ENCODE data around the gene PIGC.

The PIGC gene

DNA sequence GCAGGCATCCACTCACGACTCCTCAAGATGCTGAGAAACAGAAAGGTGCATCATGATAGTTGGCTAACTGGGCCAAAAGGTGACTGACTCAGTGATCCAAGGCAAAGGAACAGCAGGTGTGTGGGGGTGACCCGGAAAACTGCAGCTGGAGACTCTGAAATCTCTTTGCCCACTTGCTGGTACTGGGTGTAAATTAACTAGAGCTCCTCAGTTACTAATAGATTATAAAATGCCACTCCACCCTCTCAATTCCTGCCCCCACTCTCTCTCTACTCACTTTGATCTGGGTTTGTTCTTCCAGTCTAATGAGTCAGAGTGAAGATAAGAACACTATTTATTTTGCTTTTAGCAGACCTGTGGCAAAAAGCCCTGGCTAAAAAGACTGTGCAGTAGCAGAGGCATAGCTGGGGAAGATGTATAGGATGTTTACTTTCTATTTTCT lies 7.2 kb upstream of the PIGC start:
- no peak for DNase-seq (ENCODE audit: extremely low read depth, low read depth)
- no peak overlapping the region for H3K4me3 ChIP-seq (replicated peaks; ENCODE audit: low read depth, low read length)
- TF ChIP-seq, protein P1, sequence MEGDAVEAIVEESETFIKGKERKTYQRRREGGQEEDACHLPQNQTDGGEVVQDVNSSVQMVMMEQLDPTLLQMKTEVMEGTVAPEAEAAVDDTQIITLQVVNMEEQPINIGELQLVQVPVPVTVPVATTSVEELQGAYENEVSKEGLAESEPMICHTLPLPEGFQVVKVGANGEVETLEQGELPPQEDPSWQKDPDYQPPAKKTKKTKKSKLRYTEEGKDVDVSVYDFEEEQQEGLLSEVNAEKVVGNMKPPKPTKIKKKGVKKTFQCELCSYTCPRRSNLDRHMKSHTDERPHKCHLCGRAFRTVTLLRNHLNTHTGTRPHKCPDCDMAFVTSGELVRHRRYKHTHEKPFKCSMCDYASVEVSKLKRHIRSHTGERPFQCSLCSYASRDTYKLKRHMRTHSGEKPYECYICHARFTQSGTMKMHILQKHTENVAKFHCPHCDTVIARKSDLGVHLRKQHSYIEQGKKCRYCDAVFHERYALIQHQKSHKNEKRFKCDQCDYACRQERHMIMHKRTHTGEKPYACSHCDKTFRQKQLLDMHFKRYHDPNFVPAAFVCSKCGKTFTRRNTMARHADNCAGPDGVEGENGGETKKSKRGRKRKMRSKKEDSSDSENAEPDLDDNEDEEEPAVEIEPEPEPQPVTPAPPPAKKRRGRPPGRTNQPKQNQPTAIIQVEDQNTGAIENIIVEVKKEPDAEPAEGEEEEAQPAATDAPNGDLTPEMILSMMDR (IDR thresholded peaks at IDR 0.05; ENCODE audit: low read depth, low read length, missing control alignments) = no peak

DNA sequence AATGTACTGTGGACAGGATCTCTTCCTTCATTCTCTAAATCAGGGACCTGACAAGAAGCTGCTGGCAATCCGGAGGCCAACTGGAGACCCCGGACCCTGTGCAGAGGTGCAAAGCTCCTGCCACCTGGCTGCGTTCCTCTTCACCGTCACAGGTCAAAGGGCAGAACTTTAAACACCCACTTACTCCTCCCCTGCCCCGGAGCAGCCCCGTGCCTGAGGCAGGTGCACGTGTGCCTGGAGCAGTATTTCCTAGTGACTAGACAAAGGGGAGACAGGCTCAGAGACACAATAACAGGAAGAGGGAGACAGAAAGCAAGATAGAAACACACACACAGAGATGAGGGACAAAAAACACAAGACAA lies 6.6 kb upstream of the PIGC start:
- DNase-seq (ENCODE audit: extremely low read depth, low read depth) = no peak
- TF ChIP-seq, protein P1 (IDR thresholded peaks at IDR 0.05; ENCODE audit: low read depth, low read length, missing control alignments) = no peak
- no peak overlapping the region for H3K4me3 ChIP-seq (replicated peaks; ENCODE audit: low read depth, low read length)

DNA sequence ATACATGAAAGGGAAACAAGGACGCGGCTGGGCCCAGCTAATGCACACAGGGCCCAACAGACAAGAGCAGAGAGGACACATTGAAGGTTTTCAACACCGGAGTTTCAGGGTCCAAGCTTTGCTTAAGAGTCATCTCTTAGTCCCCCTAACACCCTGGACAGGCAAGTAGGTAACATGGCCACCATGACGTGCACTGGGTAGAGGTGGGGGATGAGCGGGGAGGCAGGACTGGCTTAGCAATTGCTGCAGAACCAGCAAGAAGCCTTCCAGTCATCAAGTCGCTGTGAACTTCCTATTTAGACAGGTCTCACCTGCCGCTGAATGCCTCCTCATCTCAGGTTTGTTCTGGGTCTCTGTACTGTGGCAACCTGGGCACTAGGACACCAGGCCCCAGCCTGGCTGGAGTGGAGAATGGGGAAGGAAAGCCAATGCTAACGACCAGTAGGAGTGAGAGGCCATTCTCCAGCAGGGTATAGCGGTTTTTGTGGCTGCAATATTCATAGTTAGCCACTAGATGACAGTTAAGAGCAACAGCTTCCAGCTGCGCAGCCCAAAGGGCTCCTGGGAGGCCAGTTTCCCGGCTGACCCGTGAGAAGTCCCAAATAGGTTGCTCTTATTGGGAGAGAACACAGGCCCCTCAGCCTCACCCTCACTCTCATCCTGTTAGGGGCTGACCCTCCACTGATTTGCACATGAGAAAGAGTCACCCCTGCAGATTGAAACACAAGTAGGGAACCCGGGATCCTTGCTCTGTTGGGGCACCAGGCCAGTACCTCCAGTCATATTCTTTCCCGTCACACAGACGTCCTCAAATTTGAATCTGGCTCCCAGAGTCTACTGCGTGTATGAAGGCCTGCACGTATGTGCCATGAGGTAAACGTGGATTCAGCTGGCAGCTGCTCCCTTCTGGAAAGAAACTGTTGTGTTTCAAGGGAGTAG lies 6.0 kb upstream of the PIGC start:
- DNase-seq (ENCODE audit: extremely low read depth, low read depth) = peak; percentile 48
- TF ChIP-seq, protein P1 (IDR thresholded peaks at IDR 0.05; ENCODE audit: low read depth, low read length, missing control alignments) = peak; percentile 79
- H3K4me3 ChIP-seq (replicated peaks; ENCODE audit: low read depth, low read length) = no peak overlapping the region

DNA sequence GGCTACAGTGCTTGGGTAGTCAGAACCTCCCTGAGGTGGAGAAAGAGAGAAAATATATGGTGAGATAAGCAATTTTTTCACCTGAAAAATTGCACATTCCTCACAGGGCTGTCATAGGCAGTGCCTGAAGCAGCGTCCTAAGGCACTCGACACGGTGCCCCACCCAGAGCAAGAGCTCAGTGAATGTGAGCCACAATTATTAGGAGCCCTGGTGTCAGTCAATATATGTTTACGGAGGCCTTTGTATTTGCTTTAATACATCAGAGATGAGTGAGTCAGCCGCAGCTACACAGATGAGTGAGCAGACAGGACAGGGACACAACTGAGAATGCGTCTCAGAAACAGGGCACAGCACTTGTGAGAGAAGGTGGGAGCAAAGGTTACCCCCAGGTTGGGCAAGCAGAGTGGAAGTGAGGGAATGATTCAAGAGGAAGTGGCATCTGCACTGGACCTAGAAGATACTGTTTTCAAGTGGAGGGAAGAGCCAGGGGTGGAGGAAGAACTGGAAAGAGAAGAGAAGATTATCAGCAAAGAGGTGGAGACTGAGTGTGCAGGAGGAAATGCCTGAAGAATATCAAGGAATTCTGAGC lies 5.2 kb upstream of the PIGC start:
- no peak overlapping the region for H3K4me3 ChIP-seq (replicated peaks; ENCODE audit: low read depth, low read length)
- DNase-seq (ENCODE audit: extremely low read depth, low read depth) = no peak
- TF ChIP-seq, protein P1 (IDR thresholded peaks at IDR 0.05; ENCODE audit: low read depth, low read length, missing control alignments) = no peak

DNA sequence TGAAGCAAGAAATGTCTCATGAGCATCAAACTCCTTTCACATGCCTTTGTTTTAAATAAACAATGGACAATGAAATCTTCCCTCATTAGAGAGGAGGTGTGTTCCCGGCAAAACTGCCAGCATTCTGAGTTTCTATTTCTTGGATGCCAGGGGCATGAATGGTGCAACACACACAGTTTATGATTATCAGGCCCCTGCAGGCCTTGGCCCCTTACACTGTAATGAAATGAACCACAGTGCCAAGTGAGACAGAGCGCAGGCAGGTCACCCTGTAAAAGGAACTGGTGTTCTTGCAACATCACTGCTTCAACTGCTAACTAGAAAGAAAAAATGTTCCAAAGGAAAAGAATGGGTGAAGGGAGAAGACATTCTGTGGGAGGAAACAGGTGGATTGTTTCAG lies 3.8 kb upstream of the PIGC start:
- TF ChIP-seq, protein P1 (IDR thresholded peaks at IDR 0.05; ENCODE audit: low read depth, low read length, missing control alignments) = no peak

DNA sequence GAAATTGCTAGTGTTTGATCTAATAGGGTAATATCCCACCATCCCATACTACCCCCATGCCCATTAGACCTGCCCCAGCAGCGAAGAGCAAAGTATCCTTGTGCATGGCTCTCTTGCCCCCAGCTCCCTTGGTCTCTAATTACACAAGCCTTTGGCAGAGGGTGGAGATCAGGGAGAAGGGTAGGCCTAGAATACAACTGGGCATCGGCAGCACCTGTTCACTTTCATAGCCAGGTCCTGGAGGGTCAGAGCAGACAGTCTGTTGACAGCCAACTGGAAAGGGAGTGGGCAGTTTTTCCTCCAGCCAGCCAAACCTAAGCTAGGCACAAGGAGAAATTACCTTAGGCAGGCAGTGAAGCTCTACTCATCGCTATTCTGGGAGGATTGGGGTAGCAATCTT lies 2.7 kb upstream of the PIGC start:
- TF ChIP-seq, protein P1 (IDR thresholded peaks at IDR 0.05; ENCODE audit: low read depth, low read length, missing control alignments) = no peak
- no peak overlapping the region for H3K4me3 ChIP-seq (replicated peaks; ENCODE audit: low read depth, low read length)
- DNase-seq (ENCODE audit: extremely low read depth, low read depth) = no peak

More for the DNA sequence above, 3.8 kb upstream of the PIGC start:
- H3K4me3 ChIP-seq (replicated peaks; ENCODE audit: low read depth, low read length) = no peak overlapping the region
- no peak for DNase-seq (ENCODE audit: extremely low read depth, low read depth)
